GM13976 (cell line): ENCODE results near the gene DEFB132.

Source experiments
- DNase-seq: peaks from one replicate; pipeline ENCODE4 v3.0.0; 2012; ENCODE audit warnings: low spot score
- in situ Hi-C: fragments of 300-500 bp; cut with MboI; formaldehyde crosslinking; loops from one replicate; pipeline ENCODE4 v1.12.0; 2022; ENCODE audit warnings: low sequenced_read_pairs, mixed read lengths, inconsistent platforms; ENCODE audit not compliant: unreplicated experiment
- TF ChIP-seq, protein P1 (sequence below): IDR thresholded peaks from 2 replicates; pipeline ENCODE4 v1.5.1; 2012; ENCODE audit warnings: borderline replicate concordance, mild to moderate bottlenecking; ENCODE audit not compliant: insufficient read depth; ENCODE audit errors: extremely low read depth, missing control alignments, control extremely low read depth

Gene DEFB132

DNA sequence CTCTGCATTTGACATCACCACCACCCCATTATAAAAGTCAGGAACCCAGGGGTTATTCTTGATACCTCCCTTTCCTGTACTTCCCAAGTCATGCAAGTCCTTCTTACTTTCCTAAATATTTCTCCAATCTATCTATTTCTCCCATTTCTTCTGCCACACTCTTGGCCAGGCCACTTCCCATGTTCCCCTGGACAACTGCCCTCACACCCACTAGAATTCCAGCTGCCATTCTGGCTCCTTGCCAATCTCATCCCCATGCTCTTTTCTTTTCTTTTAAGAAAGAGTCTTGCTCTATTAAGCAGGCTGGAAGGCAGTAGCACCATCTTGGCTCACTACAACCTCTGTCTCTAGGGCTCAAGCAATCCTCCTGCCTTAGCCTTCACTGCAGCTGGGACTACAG is 15.2 kb downstream of the DEFB132 start:
- TF ChIP-seq, protein P1, sequence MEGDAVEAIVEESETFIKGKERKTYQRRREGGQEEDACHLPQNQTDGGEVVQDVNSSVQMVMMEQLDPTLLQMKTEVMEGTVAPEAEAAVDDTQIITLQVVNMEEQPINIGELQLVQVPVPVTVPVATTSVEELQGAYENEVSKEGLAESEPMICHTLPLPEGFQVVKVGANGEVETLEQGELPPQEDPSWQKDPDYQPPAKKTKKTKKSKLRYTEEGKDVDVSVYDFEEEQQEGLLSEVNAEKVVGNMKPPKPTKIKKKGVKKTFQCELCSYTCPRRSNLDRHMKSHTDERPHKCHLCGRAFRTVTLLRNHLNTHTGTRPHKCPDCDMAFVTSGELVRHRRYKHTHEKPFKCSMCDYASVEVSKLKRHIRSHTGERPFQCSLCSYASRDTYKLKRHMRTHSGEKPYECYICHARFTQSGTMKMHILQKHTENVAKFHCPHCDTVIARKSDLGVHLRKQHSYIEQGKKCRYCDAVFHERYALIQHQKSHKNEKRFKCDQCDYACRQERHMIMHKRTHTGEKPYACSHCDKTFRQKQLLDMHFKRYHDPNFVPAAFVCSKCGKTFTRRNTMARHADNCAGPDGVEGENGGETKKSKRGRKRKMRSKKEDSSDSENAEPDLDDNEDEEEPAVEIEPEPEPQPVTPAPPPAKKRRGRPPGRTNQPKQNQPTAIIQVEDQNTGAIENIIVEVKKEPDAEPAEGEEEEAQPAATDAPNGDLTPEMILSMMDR: no peak
- in situ Hi-C loops: no loop called here
- no peak for DNase-seq

DNA sequence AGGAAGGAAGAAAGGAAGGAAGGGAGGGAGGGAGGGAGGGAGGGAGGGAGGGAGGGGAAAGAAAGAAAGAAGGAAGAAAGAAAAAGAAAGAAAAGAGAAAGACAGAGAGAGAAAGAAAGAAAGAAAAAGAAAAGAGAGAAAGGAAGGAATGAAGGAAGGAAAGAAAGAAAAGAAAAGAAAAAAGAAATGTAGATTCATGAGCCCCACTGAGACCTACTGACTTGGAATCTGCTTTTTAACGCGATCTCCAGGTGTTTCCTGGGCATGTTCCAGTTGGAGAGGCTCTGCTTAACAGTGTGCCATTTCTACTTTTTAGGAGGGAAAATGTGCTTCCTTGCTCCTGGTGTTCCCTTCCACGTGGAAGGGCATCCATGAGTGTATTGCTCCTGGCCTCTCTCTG is 16.4 kb downstream of the DEFB132 start:
- DNase-seq: no peak
- TF ChIP-seq, protein P1: no peak
- in situ Hi-C loops: no loop called here

DNA sequence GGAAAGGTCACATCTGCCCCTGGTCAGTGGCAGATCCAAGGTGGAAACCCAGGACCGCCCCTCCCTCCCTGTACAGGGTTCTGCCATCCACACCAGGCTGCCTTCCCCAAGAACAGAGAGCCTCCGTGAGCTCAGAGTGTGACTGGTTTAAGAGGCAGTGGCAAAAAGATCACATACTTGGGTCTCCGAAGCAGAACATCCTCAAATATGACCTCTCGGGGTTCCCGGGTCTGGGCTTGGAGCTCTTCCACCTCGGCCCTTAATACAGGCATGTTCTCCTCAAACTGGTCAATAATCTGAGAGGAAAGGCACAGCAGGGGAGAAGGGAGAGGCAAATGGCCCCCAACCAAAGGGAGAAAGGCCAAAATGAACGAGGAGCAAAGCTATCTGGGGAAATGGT is 18.3 kb downstream of the DEFB132 start:
- in situ Hi-C loops: no loop called here
- TF ChIP-seq, protein P1: no peak

DNA sequence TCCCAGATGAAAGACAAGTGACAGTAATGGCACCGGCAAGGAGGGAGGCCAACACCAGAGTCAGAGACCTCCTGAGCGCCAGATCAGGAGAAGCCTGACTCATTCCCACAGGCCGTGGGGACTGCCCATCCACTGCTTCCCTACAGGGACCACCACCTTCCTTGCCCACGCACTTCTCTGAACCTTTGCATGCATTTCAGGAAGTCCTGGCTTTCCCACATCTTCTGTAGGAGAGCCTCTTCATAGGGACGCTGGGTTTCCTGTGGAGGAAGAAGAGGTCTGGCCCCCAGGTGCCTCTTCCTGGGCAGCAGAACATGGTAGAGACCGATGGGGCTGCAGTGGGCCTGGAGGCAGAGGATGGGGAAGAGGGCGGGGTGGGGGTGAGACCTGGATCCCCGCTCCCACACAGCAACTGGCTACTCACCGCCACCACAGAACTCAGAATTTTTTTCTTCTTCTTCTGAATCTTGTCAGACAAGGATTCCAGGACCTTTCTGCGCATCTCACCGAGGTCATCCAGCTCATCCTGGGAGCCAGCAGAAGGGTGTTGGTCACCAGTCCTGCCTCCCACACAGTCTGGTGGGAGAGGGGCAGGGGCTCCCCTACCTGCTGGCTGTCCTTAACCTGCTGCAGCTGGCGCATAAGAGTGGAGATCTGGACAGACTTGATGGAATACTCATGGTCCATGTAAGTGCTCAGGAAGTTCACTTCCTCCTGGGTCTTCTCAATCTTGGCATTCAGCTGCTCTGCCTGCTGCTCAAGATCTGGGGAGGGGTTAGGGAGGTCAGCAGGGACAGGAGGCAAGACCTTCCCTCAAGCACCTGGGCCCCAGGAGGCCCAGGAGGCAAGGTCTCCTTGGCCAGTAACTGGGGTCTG is 19.3 kb downstream of the DEFB132 start:
- in situ Hi-C loops: no loop called here
- TF ChIP-seq, protein P1: no peak
- DNase-seq: no peak

More for the DNA sequence above, 18.3 kb downstream of the DEFB132 start:
- DNase-seq: no peak

DNA sequence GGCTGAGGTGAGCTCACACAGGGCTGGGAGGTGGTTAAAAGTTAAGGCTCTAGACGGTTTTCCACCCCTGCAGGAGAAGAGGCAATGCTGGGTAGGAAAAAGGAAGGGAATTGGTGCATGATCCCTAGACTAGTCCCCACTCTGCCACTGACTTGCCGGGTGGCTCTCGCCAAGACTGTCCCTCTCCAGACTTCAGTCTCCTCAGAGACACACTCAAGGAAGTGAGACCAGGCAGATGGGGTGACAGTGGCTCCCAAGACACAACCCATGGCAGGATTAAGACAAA is 19.9 kb downstream of the DEFB132 start:
- TF ChIP-seq, protein P1: no peak
- DNase-seq: no peak
- in situ Hi-C loops: no loop called here

DNA sequence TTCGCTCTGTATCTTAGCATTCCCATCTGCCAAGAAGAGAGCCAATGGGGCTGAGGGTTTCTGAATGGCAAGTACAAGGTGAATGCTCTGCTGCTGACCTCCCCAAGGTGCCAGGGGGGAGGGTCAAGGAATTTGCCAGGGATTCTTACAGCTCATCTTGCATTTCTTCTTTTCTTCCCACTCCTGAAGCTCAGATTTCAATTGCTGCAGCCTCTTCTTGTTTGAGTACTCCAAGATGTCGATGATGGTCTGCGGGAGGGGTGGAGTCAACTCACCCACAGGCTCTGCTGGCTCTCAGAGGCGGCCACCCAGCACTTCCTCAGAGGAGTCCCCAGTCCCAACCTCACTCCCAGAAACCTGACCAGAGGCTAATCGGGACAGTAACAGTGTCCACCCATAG is 20.7 kb downstream of the DEFB132 start:
- in situ Hi-C loops: no loop called here
- DNase-seq: no peak
- TF ChIP-seq, protein P1: no peak
